Astrocyte of the cerebellum (primary cell): ENCODE measurements around the gene GIGYF1.

Experiments
- DNase-seq: peaks from one replicate; pipeline ENCODE4 v3.0.0-alpha.2; 2011; ENCODE audit warnings: low read depth
- H3K4me3 ChIP-seq: 2 replicates; pipeline ENCODE4 v1.5.1; 2011; ENCODE audit warnings: mild to moderate bottlenecking, low read depth, low read length, moderate library complexity
- in situ Hi-C: cut with HindIII; loops from 2 replicates; pipeline ENCODE4 v1.10.0; 2017; ENCODE audit warnings: low sequenced_read_pairs
- TF ChIP-seq, protein P1 (sequence below): IDR thresholded peaks from 2 replicates; pipeline ENCODE4 v1.5.1; 2012; ENCODE audit warnings: low read length, low read depth, moderate library complexity, mild to moderate bottlenecking; ENCODE audit errors: missing control alignments

GIGYF1 gene

DNA sequence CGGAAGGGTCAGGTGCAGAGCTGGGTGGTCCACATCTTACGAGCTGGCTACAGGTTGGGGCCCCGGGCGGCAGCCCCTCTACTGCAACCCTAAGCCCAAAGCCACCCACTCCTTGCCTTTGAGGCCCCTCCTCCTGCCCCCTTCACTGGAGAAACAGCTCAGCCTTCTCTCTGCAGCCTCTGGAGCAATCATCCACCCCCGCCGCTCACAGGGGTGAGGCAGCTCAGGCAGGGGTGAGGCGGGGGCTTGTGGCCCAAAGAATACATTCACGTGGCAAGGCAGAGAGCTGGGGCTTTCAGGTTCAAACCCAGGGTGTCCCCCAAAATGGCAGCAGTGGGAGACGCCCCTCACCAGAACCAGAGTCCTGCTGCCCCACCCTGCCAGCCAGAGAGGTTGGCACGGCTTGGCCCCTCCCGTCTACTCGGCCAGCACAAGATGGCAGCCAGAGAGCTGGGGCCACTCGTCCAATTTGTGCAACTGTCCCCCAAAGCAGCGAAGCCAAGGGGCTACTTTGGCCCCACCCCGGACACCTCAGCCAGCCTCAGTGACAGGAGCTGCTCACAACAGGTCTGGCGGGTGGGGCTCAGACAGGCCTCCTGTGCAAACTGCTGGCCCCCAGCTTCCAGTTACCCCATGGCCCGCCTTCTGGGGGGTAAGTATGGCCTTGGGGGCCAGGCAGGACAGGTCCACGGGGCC is 13.3 kb downstream of the GIGYF1 start:
- no peak for DNase-seq
- TF ChIP-seq, protein P1, sequence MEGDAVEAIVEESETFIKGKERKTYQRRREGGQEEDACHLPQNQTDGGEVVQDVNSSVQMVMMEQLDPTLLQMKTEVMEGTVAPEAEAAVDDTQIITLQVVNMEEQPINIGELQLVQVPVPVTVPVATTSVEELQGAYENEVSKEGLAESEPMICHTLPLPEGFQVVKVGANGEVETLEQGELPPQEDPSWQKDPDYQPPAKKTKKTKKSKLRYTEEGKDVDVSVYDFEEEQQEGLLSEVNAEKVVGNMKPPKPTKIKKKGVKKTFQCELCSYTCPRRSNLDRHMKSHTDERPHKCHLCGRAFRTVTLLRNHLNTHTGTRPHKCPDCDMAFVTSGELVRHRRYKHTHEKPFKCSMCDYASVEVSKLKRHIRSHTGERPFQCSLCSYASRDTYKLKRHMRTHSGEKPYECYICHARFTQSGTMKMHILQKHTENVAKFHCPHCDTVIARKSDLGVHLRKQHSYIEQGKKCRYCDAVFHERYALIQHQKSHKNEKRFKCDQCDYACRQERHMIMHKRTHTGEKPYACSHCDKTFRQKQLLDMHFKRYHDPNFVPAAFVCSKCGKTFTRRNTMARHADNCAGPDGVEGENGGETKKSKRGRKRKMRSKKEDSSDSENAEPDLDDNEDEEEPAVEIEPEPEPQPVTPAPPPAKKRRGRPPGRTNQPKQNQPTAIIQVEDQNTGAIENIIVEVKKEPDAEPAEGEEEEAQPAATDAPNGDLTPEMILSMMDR: no peak
- in situ Hi-C loops: no loop called here
- no peak overlapping the region for H3K4me3 ChIP-seq

DNA sequence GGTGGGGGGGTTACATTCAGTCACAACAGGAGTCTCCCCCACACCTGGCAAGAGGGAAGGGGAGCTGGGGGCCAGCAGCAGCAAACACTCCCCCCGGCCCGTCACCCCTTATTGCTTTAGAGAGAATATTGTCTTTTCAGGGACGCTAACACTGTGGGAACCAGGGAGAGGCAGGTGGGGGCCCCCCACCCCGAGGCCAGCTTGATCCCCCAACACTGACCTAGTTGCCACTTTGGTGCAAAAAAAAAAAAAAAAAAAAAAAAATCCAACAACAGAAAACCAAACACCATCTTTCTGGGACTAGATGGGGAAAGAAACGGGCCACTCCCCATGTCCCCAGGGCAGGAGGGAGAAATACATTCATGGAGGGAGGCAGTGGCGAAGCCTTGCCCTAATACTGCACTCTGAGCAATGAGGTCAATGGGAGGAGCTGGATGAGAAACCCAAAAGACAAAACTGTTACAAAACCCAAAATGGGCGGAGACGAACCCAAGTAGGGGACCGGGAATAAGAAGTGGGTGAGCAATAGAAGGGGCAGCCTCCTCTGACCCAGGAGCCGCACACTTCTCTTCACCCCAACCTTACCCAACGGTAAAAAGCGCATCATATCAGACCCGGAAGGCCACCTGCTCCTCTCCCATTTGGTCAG is 14.0 kb downstream of the GIGYF1 start:
- TF ChIP-seq, protein P1: no peak
- in situ Hi-C loops: no loop called here
- no peak overlapping the region for H3K4me3 ChIP-seq
- DNase-seq: no peak

DNA sequence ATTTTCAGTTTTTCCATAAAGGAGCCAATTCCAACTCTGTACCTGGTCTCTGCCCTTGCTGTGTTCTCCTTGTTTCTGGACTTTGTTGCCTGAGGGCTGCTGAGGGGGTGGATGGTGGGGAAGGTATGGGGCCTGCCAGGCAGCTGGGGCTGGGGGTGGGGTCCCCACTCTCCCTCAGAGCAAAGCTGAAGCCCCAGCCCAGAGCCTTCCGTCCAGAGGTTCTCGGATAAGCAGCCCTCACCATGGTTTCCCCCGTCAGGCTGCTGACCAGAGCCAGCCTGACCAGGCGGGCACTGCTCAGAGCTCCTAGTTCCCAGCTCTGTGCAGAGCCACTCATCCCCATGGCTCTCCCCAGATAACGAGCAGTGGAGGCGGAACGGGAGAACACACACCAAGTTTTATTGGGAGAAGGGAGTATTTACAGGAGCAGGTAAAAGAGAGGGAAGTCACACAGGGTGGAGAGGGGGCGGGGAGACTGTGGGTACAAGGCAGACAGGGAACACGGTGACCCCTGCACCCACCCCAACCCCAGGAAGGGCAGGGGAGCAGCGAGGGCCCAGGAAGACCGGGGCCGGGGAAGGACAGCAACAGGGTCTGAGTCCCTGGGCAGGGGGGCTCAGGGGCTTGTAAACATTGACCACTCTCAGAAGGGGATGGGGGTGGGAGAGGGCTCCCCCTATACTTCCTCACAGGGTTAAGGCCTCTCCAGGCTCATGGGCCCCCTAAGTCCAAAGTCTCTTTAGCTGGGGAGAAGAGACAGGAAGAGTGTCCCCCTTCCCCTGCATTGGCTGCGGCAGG is 14.7 kb downstream of the GIGYF1 start:
- in situ Hi-C loops: no loop called here
- DNase-seq: no peak
- H3K4me3 ChIP-seq: no peak overlapping the region
- TF ChIP-seq, protein P1: no peak

DNA sequence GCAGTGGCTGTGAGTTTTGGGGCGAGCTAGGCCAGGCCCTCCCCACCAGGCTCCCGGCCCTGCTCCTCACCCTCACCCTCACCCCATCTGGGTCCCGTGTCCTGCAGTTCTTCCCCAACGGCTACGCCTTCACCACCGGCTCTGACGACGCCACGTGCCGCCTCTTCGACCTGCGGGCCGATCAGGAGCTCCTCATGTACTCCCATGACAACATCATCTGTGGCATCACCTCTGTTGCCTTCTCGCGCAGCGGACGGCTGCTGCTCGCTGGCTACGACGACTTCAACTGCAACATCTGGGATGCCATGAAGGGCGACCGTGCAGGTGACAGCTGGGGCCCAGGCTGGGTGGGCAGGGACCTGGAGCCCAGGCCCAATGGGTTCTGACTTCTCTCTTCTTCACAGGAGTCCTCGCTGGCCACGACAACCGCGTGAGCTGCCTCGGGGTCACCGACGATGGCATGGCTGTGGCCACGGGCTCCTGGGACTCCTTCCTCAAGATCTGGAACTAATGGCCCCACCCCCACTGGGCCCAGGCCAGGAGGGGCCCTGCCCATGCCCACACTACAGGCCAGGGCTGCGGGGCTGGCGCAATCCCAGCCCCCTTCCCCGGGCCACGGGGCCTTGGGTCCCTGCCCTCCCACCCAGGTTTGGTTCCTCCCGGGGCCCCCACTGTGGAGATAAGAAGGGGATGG is 15.6 kb downstream of the GIGYF1 start:
- no peak overlapping the region for H3K4me3 ChIP-seq
- in situ Hi-C loops: no loop called here
- TF ChIP-seq, protein P1: no peak
- no peak for DNase-seq

DNA sequence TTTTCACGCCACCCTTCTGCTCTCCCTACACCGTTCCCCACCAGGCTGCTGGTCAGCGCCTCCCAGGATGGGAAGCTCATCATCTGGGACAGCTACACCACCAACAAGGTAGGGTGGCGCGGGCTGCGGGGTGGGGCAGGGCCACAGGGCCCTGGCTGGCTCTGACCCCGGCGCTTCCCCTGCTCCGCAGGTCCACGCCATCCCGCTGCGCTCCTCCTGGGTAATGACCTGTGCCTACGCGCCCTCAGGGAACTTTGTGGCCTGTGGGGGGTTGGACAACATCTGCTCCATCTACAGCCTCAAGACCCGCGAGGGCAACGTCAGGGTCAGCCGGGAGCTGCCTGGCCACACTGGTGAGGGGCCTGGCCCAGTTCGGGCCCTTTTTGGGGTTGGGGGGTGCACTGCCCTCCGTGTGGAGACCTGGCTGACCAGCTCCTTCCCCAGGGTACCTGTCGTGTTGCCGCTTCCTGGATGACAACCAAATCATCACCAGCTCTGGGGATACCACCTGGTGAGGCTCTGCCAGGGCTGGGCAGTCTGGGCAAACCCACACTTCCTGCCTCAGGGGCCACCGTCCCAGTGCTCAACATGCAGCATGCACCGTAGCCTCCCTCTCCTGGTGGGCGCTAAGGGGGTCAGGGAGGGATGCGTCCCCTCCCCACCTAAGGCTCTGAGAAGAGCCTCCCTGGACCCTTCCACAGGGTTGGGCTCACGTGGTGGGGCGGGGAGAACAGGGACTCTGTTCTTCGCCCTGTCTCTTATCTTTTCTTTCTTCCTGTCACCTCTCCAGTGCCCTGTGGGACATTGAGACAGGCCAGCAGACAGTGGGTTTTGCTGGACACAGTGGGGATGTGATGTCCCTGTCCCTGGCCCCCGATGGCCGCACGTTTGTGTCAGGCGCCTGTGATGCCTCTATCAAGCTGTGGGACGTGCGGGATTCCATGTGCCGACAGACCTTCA is 16.5 kb downstream of the GIGYF1 start:
- no peak overlapping the region for H3K4me3 ChIP-seq
- TF ChIP-seq, protein P1: no peak
- no peak for DNase-seq
- in situ Hi-C loops: no loop called here
